Keratinocyte (primary cell): ENCODE data around the gene LMAN1. TPM values are rescaled to one million over a fixed set of nuclear protein-coding genes. Genes with fewer than 3 reads are reported as not detected.

Experiments used
- DNase-seq: peaks from one replicate; pipeline ENCODE4 v3.0.0-alpha.2; 2011; ENCODE audit warnings: low read depth, missing footprints, low spot score
- FAIRE-seq: peaks from 2 replicates; lab custom pipeline; 2011; peaks lifted over from hg19 to GRCh38; lab: Jason Lieb, UNC
- H2AFZ ChIP-seq: 2 replicates; pipeline ENCODE4 v1.6.0; 2012; ENCODE audit warnings: low read length, control low read depth, inconsistent platforms; ENCODE audit not compliant: control insufficient read depth
- H3K27ac ChIP-seq: 2 replicates; pipeline ENCODE4 v1.5.1; 2011; ENCODE audit warnings: low read length; ENCODE audit not compliant: control insufficient read depth, insufficient read depth
- H3K27me3 ChIP-seq: 3 replicates; pipeline ENCODE4 v1.6.0; 2011; ENCODE audit warnings: low read length; ENCODE audit not compliant: control insufficient read depth, insufficient read depth; ENCODE audit errors: extremely low read depth
- H3K36me3 ChIP-seq, 2 experiments: 2 replicates in 1 of 2; 3 replicates in 1 of 2; pipeline ENCODE4 v1.5.1; 2011; ENCODE audit warnings: low read length in 2 of 2, mild to moderate bottlenecking in 1 of 2; ENCODE audit not compliant: control insufficient read depth in 2 of 2, insufficient read depth in 2 of 2; ENCODE audit errors: extremely low read depth in 1 of 2
- H3K4me1 ChIP-seq: 3 replicates; pipeline ENCODE4 v1.5.1; 2011; ENCODE audit warnings: low read length; ENCODE audit not compliant: control insufficient read depth, insufficient read depth; ENCODE audit errors: extremely low read depth
- H3K4me2 ChIP-seq: 3 replicates; pipeline ENCODE4 v1.6.0; 2011; ENCODE audit warnings: low read depth, low read length; ENCODE audit not compliant: control insufficient read depth, insufficient read depth; ENCODE audit errors: extremely low read depth
- H3K4me3 ChIP-seq, 3 experiments: fragments of 200-600 bp in 1 of 3; sonication (generic) in 1 of 3; 2 replicates in 2 of 3; 3 replicates in 1 of 3; pipeline ENCODE4 v1.5.1; 2011 to 2016; ENCODE audit warnings: low read length in 3 of 3, mild to moderate bottlenecking in 3 of 3, control low read depth in 2 of 3, inconsistent platforms in 1 of 3, low read depth in 1 of 3, mixed read lengths in 1 of 3, mixed run types in 1 of 3, moderate library complexity in 1 of 3; ENCODE audit not compliant: control insufficient read depth in 2 of 3, insufficient read depth in 2 of 3; ENCODE audit errors: extremely low read depth in 1 of 3
- H3K79me2 ChIP-seq: 2 replicates; pipeline ENCODE4 v1.6.0; 2012; ENCODE audit warnings: low read length; ENCODE audit not compliant: control insufficient read depth, insufficient read depth
- H3K9ac ChIP-seq: 3 replicates; pipeline ENCODE4 v1.6.0; 2011; ENCODE audit warnings: low read length; ENCODE audit not compliant: control insufficient read depth, insufficient read depth; ENCODE audit errors: extremely low read depth
- H3K9me1 ChIP-seq: 3 replicates; pipeline ENCODE4 v1.6.0; 2011; ENCODE audit warnings: low read length; ENCODE audit not compliant: control insufficient read depth, insufficient read depth; ENCODE audit errors: extremely low read depth
- H3K9me3 ChIP-seq: 2 replicates; pipeline ENCODE4 v1.5.1; 2012; ENCODE audit warnings: low read depth, low read length; ENCODE audit not compliant: control insufficient read depth
- H4K20me1 ChIP-seq: 3 replicates; pipeline ENCODE4 v1.6.0; 2011; ENCODE audit warnings: low read length; ENCODE audit not compliant: control insufficient read depth, insufficient read depth; ENCODE audit errors: extremely low read depth
- EZH2 ChIP-seq: IDR thresholded peaks from one replicate; pipeline ENCODE4 v1.6.1; 2012; ENCODE audit warnings: inconsistent platforms, mild to moderate bottlenecking, low read length, moderate library complexity
- dilution Hi-C: fragments of 300-500 bp; cut with MboI; formaldehyde crosslinking; loops from one replicate; pipeline ENCODE4 v1.7.0; 2020; ENCODE audit warnings: low sequenced_read_pairs; ENCODE audit not compliant: extremely low pct_ligation_motif_present
- polyA plus RNA-seq, 5 experiments: library from polyadenylated mRNA; depleted of rRNA in 3 of 5; stranded (reverse) in 3 of 5; stranded (forward) in 1 of 5; unstranded in 1 of 5; fragments of >200 nt; gene quantifications; 1 replicate in 1 of 5; 2 replicates in 3 of 5; 3 replicates in 1 of 5; pipeline versions ENCODE4 v1.2.1 to v1.2.3, GENCODE V29; 2011 to 2012; ENCODE audit warnings: missing spikeins in 2 of 5, low read depth in 1 of 5, low replicate concordance in 1 of 5
- TF ChIP-seq, protein P1 (sequence below), 3 experiments: IDR thresholded peaks in 1 of 3; conservative IDR thresholded peaks in 1 of 3; optimal IDR thresholded peaks in 1 of 3; 2 replicates in 2 of 3; 3 replicates in 1 of 3; pipeline versions ENCODE3 to v1.5.1; 2011; ENCODE audit warnings: low read length in 3 of 3, mild to moderate bottlenecking in 3 of 3, moderate library complexity in 2 of 3, control low read depth in 1 of 3, inconsistent platforms in 1 of 3; ENCODE audit not compliant: insufficient read depth in 2 of 3; ENCODE audit errors: extremely low read depth in 1 of 3

The LMAN1 gene
- polyA plus RNA-seq, 1 donor (not counting 4 experiments of a cell fraction or from before 2014, with no cell fraction given): 55.6 TPM

DNA sequence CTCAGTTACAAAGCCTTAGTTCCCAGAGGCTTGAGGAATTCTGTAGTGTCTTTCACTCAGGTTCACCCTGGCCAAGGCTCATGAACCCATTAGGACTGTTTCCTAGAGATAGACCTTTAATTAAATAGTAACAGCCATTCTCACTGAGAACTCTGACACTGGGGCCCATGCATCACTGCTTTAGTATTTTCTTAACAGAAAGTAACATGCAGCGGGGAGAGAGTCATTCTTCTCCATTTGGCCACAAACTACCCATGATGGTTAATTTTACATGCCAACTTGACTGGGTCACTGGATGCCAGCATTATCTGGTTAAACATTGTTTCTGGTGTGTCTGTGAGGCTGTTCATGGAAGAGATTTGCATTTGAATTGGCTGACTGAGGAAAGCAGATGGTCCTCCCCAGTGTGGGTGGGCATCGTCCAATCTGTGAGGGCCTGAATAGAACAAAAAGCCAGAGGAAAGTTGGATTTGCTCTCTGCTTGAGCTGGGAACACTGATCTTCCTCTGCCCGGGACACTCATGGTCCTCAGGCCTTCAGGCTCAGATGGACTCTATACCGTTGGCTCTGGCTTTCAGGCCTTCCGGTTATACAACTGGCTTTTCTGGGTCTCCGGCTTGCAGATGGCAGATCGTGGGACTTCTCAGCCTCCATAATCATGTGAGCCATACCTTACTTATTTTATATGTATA lies 35.0 kb downstream of the LMAN1 start:
- dilution Hi-C loops: no loop called here
- TF ChIP-seq, protein P1, sequence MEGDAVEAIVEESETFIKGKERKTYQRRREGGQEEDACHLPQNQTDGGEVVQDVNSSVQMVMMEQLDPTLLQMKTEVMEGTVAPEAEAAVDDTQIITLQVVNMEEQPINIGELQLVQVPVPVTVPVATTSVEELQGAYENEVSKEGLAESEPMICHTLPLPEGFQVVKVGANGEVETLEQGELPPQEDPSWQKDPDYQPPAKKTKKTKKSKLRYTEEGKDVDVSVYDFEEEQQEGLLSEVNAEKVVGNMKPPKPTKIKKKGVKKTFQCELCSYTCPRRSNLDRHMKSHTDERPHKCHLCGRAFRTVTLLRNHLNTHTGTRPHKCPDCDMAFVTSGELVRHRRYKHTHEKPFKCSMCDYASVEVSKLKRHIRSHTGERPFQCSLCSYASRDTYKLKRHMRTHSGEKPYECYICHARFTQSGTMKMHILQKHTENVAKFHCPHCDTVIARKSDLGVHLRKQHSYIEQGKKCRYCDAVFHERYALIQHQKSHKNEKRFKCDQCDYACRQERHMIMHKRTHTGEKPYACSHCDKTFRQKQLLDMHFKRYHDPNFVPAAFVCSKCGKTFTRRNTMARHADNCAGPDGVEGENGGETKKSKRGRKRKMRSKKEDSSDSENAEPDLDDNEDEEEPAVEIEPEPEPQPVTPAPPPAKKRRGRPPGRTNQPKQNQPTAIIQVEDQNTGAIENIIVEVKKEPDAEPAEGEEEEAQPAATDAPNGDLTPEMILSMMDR (optimal IDR thresholded peaks at IDR 0.05 in 1 of 3, IDR thresholded peaks at IDR 0.05 in 1 of 3, conservative IDR thresholded peaks at IDR 0.05 in 1 of 3; ENCODE audit: extremely low read depth in 1 of 3, insufficient read depth in 2 of 3, low read length in 3 of 3): no peak
- TF ChIP-seq EZH2: no peak
- Histone ChIP-seq H3K9me3 (no peaks in the 10 kb centered on the region), H3K4me3 (no peak overlapping the region), H3K9me1 (no peaks in the 10 kb centered on the region), H2AFZ (no peak overlapping the region), H3K4me2 (no peak overlapping the region), H3K27me3 (peaks cover 1% of the 10 kb centered on the region), H3K27ac (no peak overlapping the region), H3K79me2 (no peaks in the 10 kb centered on the region), H3K4me1 (no peaks in the 10 kb centered on the region), H4K20me1 (no peaks in the 10 kb centered on the region), H3K9ac (no peak overlapping the region), H3K36me3 (peaks cover 5 to 6% of the 10 kb centered on the region in 2 experiments)
- DNase-seq (no peak), FAIRE-seq (no peak)

DNA sequence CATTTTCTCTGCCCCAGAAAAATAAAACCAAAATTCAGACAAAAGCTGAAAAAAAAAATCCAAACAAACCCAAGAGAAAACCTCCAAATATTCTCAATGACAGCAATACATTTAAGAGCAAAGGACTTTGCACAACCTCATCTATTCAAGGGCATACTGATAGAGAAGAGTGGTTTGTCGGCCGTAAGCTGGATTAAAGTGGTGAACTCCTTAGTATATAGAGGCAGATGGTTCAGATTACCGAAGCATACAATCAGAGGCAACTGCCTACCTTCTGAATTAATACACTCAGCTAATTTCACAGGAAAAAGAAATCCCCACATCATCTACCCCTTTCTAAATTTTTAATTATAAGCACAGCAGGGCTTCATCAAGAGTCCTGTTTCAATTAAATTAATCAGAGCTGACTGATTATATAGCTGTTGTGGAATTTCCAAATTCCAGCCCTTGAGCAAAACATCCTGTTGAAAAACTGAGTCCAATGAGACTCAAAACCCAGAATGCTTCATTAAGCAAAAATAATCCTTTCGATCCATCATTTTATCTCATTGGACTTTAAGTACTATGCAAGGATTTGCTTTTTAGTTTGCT lies 40.5 kb downstream of the LMAN1 start, which contains the start of gene CPLX4:
CPLX4 (minus strand) TSS at position 190 of the 591 bp plus-strand sequence; CDS start at position 3, 187 bp downstream.
- no peak within 1 kb of the TSS for H3K4me3 ChIP-seq
- H4K20me1 ChIP-seq: no peaks in the 10 kb centered on the region
- H2AFZ ChIP-seq: no peak within 1 kb of the TSS
- H3K79me2 ChIP-seq: no peaks in the 10 kb centered on the region
- H3K27ac ChIP-seq: no peak within 1 kb of the TSS
- no peaks in the 10 kb centered on the region for H3K4me1 ChIP-seq
- FAIRE-seq: no peak
- H3K9me3 ChIP-seq: no peaks in the 10 kb centered on the region
- dilution Hi-C loops: no loop called here
- H3K27me3 ChIP-seq: peaks cover 7% of the 10 kb centered on the region
- no peak within 1 kb of the TSS for H3K9ac ChIP-seq
- no peak for DNase-seq
- no peaks in the 10 kb centered on the region for H3K9me1 ChIP-seq
- no peaks in the 10 kb centered on the region for H3K36me3 ChIP-seq
- H3K4me2 ChIP-seq: no peak within 1 kb of the TSS
- no peak for TF ChIP-seq EZH2
- TF ChIP-seq, protein P1 (optimal IDR thresholded peaks at IDR 0.05 in 1 of 3, IDR thresholded peaks at IDR 0.05 in 1 of 3, conservative IDR thresholded peaks at IDR 0.05 in 1 of 3; ENCODE audit: extremely low read depth in 1 of 3, insufficient read depth in 2 of 3, low read length in 3 of 3): no peak
